ENCODE results near the gene PLG. TPM values are rescaled to one million over a fixed set of nuclear protein-coding genes. Genes with fewer than 3 reads are reported as not detected.
A peak's percentile ranks its signal among the peaks of the same experiment; 100 is the strongest.
"Not testable (repeated sequence)": the region's sequence is repeated elsewhere in the genome, so short reads cannot be mapped to it uniquely, and the experiment has no call there.

Gene PLG
- total RNA-seq, 1 donor from 2014 or later: 0.12 TPM

DNA sequence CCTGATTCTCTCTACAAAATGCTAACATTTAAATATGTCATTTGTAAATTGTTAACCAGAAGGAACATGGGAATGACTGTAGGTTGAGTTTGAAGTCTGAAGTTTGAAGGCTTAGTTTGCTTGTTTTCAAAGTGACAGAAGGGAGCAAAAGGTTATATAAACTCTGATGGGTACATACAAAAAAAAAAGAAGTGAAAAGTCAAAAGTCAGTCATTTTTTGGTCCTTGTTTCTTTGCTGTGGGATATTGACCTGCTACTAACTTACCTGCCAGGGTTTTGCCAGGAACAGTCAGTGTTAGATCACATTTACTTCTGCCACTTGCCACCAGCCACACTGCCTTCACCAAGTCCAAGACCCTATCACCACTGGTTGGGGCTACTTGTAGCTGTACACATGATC, 6.9 kb downstream of the PLG start:
- not testable (repeated sequence) for ATAC-seq

DNA sequence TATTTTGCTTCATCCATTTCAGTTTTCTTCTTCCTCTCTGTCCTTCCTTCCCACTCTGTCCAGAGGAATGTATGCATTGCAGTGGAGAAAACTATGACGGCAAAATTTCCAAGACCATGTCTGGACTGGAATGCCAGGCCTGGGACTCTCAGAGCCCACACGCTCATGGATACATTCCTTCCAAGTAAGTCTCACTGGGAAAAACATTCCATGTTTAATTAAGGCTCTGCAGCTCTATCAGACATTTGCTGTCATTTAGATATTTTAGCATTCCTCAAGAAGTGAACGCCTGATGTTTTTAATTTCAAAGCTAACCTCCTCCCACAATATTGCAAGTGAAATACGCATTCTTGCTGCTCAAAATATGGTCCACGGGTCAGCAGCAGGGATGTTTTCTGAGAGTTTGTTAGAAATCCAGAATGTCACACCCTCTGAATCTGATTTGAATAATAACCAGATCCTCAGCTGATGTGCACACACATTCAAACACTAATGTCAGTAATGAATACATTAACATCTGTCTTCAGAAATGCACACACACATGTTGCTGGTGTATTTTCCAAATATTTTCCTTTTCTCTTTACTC, 12.8 kb downstream of the PLG start:
- no peak for ATAC-seq

DNA sequence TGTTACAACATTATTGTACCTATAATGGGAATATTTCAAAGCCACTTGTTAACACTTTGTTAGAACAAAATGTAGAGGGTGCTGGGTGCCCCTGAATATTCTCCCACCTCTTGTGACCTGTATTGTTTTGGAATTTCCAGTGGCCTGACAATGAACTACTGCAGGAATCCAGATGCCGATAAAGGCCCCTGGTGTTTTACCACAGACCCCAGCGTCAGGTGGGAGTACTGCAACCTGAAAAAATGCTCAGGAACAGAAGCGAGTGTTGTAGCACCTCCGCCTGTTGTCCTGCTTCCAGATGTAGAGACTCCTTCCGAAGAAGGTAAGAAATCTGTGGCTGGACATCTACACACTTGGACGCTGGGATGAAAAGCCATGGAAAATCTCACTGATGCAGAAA, 28.9 kb downstream of the PLG start:
- no peak for ATAC-seq

DNA sequence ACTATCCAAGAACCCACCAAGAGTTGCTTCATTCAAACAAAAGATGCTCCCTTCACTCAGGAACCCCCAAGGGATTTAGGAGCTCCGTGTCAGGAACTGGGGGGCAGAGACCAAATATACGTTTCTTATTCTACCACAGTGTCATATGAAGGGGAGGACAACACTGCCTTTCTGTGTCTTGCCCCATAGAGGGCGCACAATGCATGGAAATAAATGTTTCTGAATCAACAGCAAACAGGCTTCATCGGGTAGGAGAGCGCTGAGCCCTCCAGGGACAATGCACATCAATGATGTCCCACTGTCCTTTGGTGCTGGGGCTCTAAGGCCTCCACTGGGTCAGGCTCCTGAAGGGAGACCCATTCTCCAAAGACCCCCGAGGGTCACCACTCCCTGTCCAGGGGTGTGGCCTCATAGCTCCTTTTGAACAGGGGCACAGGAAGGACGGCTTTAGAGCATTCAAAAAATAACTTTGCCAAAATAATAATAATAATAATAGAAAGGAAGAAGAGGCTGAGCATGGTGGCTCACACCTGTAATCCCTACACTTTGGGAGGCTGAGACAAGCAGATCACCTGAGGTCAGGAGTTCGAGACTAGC, 31.1 kb downstream of the PLG start:
- ATAC-seq: peak; percentile 65

DNA sequence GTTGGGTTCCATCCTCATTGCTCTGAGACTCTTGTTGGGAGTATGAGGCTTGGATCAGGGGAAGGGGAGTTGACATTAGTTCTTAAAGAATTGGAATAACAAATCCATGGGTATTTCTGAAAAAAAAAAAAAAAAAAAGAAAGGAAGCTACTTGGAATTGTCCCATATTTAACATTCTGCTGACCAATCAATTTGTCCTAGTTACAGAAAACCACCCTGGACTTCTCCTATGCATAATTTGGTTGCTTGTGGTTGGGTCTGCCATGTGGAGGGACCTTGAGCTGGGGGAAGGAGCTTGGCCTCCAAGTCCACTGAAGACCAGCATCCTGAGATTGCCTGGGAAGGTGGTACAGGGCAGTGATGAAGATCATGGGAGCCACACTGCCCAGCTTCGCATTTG, 32.6 kb downstream of the PLG start:
- no peak for ATAC-seq

DNA sequence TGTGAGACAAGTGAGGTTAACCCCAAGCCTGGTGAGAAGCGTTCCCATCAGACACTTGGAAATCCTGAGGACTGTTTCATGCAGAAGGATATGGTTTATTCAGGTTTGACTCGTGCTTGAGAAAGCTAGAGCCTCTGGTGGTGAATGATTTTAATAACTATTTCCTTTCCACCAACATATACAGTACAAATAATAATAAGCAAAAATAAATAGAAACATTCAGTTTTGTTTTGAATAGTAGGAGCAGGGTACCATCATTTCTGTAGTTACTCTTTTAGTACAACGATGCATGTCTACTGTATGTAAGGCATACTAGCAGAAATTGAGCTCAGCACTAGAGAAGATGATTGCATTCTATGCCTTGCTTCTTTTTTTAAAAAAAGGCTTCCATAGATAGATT, 33.5 kb downstream of the PLG start:
- ATAC-seq: no peak

DNA sequence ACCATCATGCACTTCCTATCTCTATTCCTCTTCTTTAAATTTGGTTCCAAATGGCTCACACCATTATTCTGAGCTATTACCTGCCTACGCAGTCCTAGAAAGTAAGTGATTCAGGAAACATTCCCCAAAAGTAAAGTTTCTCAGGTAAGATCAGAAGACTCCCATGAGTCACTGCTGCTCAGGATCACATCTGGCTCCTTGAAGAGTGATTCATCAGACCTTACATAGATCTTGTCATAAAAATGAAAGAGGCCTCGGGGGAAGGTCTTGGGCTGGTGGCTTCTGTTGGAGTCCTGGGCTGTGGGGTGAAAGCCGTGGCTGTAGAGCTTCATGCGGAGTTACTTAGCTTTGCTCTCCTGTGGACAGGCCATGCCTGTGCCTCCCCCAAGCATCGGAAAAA, 35.9 kb downstream of the PLG start:
- ATAC-seq: peak; percentile 77

DNA sequence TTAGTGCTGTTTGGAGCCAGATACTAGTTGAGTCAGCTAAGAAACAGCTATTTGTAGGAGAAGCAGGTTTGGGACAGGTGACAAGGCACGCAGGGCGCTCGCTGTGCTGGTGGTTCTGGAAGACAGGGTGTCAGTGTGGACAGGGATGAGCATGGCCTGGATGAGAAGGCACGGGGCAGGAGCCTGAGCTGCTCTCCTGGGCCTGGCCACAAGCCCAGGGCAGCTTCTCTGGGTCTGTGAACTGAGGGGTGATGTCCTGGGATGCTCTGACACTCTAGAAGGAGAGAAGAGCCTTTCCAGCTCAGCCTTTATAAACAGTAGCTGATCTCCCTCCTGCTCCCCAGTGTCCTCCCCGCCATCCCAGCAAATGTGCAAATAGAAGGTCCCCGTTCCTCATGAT, 37.9 kb downstream of the PLG start:
- no peak for ATAC-seq

DNA sequence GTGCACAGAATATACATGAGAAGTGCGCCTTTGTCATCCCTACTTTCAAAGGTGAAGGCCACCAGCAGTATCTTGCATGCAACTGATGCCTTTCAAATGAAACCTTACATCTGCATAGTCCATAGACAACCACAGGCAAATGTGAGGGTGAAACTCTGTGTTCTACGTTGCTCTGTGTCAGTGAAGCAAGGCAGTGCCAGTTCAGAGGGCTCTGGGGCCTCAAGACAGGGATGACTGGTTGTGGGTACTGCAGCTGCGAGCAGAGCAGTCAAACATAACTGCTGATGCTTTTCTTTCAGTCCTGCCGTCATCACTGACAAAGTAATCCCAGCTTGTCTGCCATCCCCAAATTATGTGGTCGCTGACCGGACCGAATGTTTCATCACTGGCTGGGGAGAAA, 39.0 kb downstream of the PLG start:
- ATAC-seq: not testable (repeated sequence)

DNA sequence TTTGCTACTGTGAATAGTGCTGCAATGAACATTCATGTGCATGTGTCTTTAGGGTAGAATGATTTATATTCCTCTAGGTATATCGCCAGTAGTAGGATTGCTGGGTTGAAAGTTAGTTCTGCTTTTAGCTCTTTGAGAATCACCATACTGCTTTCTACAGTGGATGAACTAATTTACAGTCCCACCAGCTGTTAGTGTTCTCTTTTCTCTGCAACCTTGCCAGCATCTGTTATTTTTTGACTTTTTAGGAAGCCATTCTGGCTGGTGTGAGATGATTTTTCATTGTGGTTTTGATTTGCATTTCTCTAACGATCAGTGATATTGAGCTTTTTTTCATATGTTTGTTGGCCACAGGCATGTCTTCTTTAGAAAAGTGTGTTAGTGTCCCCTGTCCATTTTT, 40.0 kb downstream of the PLG start:
- no peak for ATAC-seq

DNA sequence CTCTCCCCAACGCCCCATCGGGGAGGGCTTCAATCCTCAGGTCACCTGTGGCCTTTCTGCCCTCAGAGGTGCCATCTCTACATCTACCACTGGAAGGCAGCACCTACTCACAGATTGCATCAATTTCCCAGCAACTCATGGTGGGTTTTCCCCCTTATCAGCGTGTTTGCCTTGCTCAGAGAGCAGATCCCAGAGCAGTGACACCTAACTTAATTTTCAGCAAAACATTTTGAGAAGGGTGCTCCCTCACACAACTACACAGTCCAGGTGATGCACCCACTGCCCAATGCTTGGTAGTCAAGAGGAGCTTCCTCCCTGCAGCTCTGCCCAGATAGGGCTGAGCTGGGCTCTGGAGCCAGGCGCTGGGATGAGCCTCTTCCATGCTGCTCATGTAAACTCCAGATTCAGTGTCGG, 48.2 kb downstream of the PLG start:
- ATAC-seq: peak; percentile 52

DNA sequence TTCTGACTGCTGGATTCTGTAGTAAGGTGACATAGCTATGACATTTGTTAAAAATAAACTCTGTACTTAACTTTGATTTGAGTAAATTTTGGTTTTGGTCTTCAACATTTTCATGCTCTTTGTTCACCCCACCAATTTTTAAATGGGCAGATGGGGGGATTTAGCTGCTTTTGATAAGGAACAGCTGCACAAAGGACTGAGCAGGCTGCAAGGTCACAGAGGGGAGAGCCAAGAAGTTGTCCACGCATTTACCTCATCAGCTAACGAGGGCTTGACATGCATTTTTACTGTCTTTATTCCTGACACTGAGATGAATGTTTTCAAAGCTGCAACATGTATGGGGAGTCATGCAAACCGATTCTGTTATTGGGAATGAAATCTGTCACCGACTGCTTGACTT, 51.2 kb downstream of the PLG start:
- not testable (repeated sequence) for ATAC-seq

DNA sequence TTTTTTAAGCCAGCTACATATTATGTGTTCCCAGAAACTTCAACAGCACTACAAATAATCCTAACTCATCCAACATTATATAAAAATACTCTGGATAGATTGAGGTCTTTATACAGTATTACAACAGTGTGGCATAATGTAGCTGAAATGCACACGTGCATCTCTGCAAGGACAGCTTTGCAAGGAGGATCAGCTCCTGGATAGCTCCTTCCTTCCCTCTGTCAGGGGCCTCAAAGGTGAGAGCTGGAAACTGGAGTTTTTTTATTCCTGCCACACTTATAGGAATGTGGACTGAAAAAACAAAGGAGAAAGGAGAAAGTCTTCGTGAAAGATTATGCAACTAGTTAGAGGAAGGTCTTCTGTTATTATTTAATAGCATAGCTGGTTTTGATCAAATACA, 53.1 kb downstream of the PLG start:
- ATAC-seq: no peak

DNA sequence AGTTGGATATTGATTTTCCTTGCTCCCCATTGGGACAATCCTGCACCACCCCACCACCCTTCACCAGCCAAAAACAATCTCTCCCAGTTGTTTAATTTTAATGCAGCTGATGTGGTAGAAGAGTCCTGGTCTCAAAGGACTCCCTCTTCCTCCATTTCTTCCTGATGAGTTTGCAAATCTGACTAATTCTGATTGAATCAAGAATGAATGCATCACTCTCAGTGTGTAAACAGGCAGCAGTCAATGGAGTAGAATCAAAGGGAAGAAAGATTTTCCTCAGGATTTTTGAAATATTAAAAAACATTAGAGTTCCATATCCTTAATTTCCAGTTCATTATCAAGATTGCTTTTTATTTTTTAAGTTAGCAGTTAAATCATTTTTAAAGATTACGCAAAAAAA, 54.0 kb downstream of the PLG start:
- ATAC-seq: no peak

DNA sequence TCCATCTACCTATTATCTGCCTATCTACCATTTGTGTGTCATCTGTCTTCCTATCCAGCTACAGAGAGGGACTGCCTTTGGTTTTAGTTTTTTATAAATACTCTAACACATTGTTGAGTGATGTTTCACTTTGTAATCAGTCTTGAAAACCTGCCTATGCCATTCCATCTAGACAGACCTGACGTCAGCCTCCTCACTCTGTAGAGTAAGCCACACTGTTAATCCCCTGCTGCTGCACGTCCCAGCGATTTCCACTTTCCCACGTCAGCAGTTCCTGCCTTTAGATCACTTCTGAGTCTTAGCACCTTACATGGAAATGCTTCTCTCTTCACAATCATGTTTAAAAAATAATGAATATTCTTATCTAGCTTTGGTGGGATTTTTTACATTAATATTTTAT, 54.8 kb downstream of the PLG start:
- ATAC-seq: peak; percentile 76

DNA sequence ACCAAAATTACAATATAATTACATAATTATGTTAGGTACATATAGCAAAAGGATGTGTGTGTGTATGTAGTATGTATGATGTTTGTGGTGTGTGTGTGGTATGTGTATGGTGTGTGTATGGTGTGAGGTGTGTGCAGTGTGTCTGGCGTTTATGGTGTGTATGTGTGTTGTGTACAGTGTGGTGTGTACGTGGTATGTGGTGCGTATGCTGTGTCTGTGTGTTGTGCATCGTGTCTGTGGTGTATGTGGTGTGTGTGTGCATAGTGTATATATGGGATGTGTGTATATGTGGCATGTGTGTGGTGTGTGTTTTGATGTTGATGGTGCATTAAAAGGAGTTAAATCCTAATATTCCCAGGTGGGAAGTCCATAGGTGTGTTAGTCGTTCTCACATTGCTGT, 62.8 kb downstream of the PLG start:
- no peak for ATAC-seq

DNA sequence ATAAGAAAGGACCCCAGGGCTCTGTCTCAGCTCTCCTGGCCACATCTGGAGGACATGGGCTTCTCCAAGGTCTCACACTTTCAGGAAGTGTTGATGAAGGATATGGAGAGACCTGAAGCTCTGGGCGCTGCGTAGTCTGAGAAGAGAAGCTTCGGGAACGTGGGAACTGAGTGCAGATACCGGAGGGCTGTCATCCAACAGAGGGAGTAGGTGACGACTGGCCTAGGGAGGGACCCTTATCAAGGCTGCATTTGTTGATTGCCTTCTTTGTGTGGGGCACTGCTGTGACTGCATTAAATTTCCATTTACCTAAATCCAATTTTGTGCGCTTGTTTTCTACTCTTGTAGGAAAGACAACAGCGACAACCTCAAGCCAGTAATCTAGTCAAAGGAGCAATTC, 63.4 kb downstream of the PLG start:
- ATAC-seq: no peak

DNA sequence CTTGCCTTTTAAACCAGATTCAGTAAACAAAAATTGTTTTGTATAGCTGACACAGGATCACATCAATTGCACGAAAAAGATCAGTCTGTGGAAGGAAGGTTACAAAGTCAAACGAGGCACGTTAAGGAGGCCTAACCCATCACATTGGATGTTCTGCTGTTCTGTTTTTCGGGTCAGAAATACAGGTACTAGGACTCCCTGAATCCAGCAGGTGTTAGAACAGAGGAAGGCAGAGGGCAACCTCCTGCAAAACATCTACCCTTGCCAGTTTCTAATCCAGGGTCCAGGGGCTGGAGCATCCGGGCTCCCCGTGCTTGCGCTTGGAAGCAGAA, 64.6 kb downstream of the PLG start:
- no peak for ATAC-seq

DNA sequence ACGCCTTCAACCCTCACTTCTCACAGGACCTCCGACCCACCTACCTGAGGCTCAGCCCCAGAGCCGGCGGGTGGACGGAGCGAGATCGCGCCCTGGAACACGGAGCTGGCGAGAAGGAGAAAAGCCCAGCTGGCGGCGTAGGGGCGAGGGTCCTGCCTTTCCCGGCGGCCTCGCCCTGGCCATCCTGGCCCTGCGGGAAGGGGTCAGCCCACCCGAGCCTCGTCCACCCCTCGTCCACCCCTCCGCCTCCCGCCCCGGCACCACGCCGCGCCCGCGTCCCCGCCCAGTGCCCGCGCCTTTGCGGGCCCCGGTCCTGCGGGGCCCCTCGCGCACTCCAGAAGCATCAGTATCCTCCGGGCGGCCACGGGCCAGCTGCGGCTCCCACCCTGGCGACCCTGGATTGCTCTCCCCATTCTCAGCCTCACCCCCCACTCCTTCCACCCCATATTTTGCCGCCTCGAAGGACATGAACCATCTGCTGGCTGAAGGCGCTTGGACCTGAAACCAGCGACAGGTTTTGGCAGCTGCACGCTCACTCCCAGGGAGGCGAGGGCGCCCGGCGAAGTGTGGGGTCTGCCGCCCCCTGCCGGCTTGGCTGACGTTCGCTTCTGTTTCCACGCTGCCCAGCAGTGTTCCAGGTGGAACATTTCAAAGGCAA, 65.1 kb downstream of the PLG start:
- peak; percentile 90 for ATAC-seq

DNA sequence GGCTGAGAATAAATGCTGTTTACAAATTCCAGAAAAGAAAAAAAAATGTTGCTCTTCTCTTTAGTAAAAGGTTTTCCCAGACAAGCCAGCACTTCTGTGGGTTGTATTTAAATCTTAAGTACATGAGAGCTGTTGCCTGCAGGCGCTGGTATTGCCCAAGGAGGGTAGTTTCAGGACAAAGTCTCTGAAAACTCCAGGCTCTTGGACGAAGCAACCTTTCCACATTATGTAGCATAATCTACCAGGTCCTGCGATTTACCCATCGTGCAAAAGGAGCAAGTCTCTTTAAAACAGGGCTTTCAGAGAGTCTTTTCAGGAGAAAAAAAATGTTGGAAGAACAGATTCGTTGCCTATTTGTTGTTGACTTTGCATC, 65.6 kb downstream of the PLG start:
- no peak for ATAC-seq

DNA sequence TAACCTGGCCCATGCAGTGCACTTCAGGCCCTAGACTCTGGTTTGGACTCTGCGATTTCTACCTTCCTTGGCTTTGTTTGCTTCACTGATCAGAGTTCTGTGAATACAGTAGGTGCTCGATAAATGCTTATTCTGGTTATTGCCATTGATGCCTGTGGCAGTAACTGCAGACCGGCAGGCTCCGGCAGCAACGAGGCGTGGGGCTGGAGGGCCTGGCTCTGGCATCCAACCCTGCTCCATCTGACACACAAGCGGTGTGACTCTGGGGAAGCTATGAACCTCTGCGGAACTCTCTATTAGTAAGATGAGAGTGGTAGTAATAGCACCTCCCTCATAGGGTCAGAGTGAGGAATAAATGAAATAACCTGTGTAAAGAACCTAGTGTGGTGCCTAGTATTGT, 66.1 kb downstream of the PLG start:
- ATAC-seq: no peak

DNA sequence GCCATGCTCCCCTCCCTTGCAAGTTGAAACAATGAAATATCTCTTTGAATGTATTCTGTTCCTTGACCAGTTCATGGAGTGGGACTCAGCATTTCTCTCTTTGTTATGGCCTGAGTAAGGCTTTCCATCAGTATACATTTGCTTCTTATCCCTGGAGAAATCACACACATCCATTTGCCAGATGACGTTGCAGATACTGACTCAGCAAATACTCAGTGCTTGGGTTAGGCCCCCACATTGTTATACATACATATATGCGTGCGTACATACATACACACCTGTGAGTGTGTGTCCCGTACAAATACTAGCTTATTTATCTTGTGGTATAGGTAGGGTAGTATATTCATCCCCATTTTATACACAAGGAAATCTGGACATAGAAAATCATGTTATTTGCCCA, 72.4 kb downstream of the PLG start:
- ATAC-seq: no peak

DNA sequence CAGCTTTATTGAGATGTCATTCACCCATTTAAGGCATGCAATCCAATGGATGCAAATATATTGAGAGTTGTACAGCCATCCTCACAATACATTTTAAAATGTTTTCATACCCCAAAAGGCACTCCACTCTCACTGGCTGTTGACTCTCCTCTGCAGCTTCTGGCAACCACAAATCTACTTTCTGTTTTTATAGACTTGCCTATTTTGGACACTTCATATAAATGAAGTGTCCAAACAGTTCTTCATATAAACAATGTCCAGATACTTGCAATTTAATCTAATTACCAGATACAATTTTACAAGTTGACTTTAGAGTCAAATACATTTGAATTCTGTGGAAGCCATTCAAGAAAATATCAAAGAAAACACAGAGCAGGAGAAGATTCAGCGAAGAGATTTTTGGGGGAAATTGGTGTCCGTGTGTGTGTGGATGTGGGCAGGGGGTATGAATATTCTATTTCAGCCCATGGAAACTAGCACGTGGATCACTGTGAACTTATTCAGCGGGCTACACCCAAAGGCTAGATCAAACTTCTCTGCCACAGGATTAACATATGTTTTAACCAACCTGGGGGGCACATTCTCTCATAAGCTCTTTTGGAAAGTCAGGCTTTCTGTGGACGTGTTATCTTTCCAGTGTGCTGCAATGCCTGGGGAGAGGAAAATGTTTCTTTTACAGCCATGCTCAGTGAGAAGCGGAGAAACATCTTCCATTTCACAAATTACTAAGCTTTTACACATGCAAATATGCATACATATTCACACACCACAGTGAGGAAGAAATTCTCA, 73.9 kb downstream of the PLG start:
- no peak for ATAC-seq

DNA sequence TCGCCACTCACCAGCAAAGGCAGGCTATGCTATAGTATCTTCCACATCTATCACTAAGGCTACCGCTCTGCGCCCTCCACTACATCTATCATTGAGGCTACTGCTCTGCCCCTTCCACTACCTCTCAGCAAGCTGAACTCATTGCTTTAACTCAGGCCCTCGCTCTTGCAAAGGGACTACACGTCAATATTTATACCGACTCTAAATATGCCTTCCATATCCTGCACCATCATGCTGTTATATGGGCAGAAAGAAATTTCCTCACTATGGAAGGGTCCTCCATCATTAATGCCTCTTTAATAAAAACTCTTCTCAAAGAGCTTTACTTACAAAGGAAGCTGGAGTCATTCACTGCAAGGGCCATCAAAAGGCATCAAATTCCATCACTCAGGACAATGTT, 77.1 kb downstream of the PLG start:
- ATAC-seq: not testable (repeated sequence)

All from esophagus mucosa (tissue), 1 donor.